ENCODE data around the gene PHLPP1. TPM values are rescaled to one million over a fixed set of nuclear protein-coding genes. Genes with fewer than 3 reads are reported as not detected.

Gene PHLPP1
- total RNA-seq, 2 experiments from 2014 or later = 9.0 to 12.4 TPM

DNA sequence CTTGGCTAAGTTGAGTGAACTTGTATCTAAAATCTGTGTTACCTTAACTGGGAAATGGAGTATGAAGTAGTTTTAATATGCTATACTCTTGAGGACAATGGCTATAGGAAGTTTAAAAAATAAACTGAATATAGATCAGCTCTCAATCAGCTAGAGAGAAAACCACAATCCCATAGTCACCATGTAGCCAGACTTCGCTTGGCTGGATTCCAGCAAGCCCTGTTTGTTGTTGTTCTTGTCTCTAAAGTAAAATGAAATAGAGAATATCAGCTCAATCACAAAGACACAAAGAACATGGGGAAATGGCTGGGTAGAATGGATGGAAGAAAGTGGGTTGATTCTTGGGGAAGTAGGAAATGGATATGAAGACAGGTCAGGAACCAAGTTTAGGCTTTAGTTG, 234.9 kb downstream of the PHLPP1 start:
- ChIA-PET CTCF (ENCODE audit: unreplicated experiment) (no interaction called here), POLR2A (interaction anchor here (0.5 to 1.0 kb wide), 2 partner anchors 151 to 228 kb away, joined by 3 read pairs; no protein-coding TSS in a partner anchor)
- H3K79me2 ChIP-seq (ENCODE audit: insufficient read depth, low read depth, low read length) = no peaks in the 10 kb centered on the region
- intact Hi-C loops (cut with micrococcal nuclease; ENCODE audit: unreplicated experiment) = loop anchor here (10.0 kb wide), 1 partner anchor 365 kb away; no protein-coding TSS in a partner anchor
- TF ChIP-seq, protein P1, sequence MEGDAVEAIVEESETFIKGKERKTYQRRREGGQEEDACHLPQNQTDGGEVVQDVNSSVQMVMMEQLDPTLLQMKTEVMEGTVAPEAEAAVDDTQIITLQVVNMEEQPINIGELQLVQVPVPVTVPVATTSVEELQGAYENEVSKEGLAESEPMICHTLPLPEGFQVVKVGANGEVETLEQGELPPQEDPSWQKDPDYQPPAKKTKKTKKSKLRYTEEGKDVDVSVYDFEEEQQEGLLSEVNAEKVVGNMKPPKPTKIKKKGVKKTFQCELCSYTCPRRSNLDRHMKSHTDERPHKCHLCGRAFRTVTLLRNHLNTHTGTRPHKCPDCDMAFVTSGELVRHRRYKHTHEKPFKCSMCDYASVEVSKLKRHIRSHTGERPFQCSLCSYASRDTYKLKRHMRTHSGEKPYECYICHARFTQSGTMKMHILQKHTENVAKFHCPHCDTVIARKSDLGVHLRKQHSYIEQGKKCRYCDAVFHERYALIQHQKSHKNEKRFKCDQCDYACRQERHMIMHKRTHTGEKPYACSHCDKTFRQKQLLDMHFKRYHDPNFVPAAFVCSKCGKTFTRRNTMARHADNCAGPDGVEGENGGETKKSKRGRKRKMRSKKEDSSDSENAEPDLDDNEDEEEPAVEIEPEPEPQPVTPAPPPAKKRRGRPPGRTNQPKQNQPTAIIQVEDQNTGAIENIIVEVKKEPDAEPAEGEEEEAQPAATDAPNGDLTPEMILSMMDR (conservative IDR thresholded peaks at IDR 0.05; ENCODE audit: low read length) = no peak
- TF ChIP-seq EZH2phosphoT487 (IDR thresholded peaks at IDR 0.05; ENCODE audit: borderline replicate concordance, low read depth, low read length) = no peak
- no peaks in the 10 kb centered on the region for H3K4me1 ChIP-seq (ENCODE audit: insufficient read depth, low read length, poor library complexity, severe bottlenecking)
- H3K4me2 ChIP-seq (ENCODE audit: low read length) = no peak overlapping the region
- H3K4me3 ChIP-seq (ENCODE audit: low read depth, low read length, poor library complexity, severe bottlenecking) = no peak overlapping the region
- H2AFZ ChIP-seq (ENCODE audit: low read length) = no peak overlapping the region
- peaks cover 5% of the 10 kb centered on the region for H3K36me3 ChIP-seq (ENCODE audit: insufficient read depth, low read length)
- no TSS peak for BruUV-seq (replicated peaks)
- no peak for DNase-seq (ENCODE audit: low spot score)
- H3K9me3 ChIP-seq (ENCODE audit: low read length) = no peaks in the 10 kb centered on the region
- no peak overlapping the region for H3K27ac ChIP-seq (ENCODE audit: low read depth, low read length, poor library complexity, severe bottlenecking)
- H4K20me1 ChIP-seq (ENCODE audit: insufficient read depth, low read length) = no peaks in the 10 kb centered on the region
- no peaks in the 10 kb centered on the region for H3K9me2 ChIP-seq (ENCODE audit: insufficient read depth, low read length)

DNA sequence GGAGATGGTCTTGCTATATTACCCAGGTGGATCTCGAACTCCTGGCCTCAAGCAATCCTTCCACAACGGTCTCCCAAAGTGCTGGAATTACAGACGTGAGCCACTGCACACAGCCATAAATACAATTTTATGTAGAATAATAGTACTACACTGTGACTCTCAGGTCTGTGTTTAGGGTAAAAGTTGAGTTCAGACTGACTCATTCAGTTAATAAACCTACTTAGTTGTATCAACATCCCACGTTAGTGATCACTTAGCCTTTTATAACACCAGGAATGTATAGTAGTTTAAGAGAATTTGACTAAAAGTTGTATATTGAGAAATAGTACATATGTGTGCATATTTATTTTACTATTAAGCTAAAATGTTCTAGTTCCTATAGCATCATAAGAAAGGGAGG, 237.5 kb downstream of the PHLPP1 start:
- POLR2A ChIA-PET = no interaction called here

DNA sequence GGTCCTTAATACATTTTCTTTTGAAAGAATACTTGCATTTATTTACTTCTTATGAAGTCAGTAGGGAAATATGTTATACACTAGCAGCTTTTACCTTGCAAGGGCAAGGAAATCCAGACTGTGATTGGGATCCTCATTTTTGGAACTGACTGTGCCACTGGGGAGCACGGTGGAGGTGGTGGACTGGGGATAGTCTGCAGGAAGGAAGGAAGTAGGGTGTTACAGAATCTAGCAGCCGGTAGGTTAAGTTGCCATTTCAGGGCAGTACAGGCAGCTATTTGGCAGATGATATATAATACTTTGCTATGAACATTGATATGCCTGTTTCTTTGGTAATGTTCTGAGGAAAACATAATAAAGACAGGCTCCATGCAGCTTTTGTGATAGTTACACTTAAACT, 238.3 kb downstream of the PHLPP1 start:
- Histone ChIP-seq H3K4me2 (ENCODE audit: low read length) (no peak overlapping the region), H3K4me3 (ENCODE audit: low read depth, low read length, poor library complexity, severe bottlenecking) (no peak overlapping the region), H2AFZ (ENCODE audit: low read length) (no peak overlapping the region), H3K9me3 (ENCODE audit: low read length) (no peaks in the 10 kb centered on the region), H3K79me2 (ENCODE audit: insufficient read depth, low read depth, low read length) (no peaks in the 10 kb centered on the region), H3K9me2 (ENCODE audit: insufficient read depth, low read length) (no peaks in the 10 kb centered on the region), H3K4me1 (ENCODE audit: insufficient read depth, low read length, poor library complexity, severe bottlenecking) (no peaks in the 10 kb centered on the region), H4K20me1 (ENCODE audit: insufficient read depth, low read length) (no peaks in the 10 kb centered on the region), H3K36me3 (ENCODE audit: insufficient read depth, low read length) (no peaks in the 10 kb centered on the region), H3K27ac (ENCODE audit: low read depth, low read length, poor library complexity, severe bottlenecking) (no peak overlapping the region)
- BruUV-seq (replicated peaks) = no TSS peak
- no peak for DNase-seq (ENCODE audit: low spot score)
- ChIA-PET POLR2A (no interaction called here), CTCF (ENCODE audit: unreplicated experiment) (no interaction called here)
- intact Hi-C loops (cut with micrococcal nuclease; ENCODE audit: unreplicated experiment) = loop anchor here (10.0 kb wide), 1 partner anchor 369 kb away; no protein-coding TSS in a partner anchor
- TF ChIP-seq EZH2phosphoT487 (IDR thresholded peaks at IDR 0.05; ENCODE audit: borderline replicate concordance, low read depth, low read length) = no peak
- TF ChIP-seq, protein P1 (conservative IDR thresholded peaks at IDR 0.05; ENCODE audit: low read length) = no peak

More for the DNA sequence above, 237.5 kb downstream of the PHLPP1 start:
- Histone ChIP-seq H3K36me3 (ENCODE audit: insufficient read depth, low read length) (no peaks in the 10 kb centered on the region), H3K4me3 (ENCODE audit: low read depth, low read length, poor library complexity, severe bottlenecking) (no peak overlapping the region), H3K27ac (ENCODE audit: low read depth, low read length, poor library complexity, severe bottlenecking) (no peak overlapping the region), H3K4me2 (ENCODE audit: low read length) (no peak overlapping the region), H3K79me2 (ENCODE audit: insufficient read depth, low read depth, low read length) (no peaks in the 10 kb centered on the region), H4K20me1 (ENCODE audit: insufficient read depth, low read length) (no peaks in the 10 kb centered on the region), H2AFZ (ENCODE audit: low read length) (no peak overlapping the region), H3K9me3 (ENCODE audit: low read length) (no peaks in the 10 kb centered on the region), H3K9me2 (ENCODE audit: insufficient read depth, low read length) (no peaks in the 10 kb centered on the region), H3K4me1 (ENCODE audit: insufficient read depth, low read length, poor library complexity, severe bottlenecking) (no peaks in the 10 kb centered on the region)
- no peak for DNase-seq (ENCODE audit: low spot score)
- TF ChIP-seq, protein P1 (conservative IDR thresholded peaks at IDR 0.05; ENCODE audit: low read length) = no peak
- no peak for TF ChIP-seq EZH2phosphoT487 (IDR thresholded peaks at IDR 0.05; ENCODE audit: borderline replicate concordance, low read depth, low read length)
- intact Hi-C loops (cut with micrococcal nuclease; ENCODE audit: unreplicated experiment) = loop anchor here (10.0 kb wide), 1 partner anchor 368 kb away; no protein-coding TSS in a partner anchor
- CTCF ChIA-PET (ENCODE audit: unreplicated experiment) = no interaction called here
- BruUV-seq (replicated peaks) = no TSS peak

All from OCI-LY7 (cell line).